ACC112 (cell line): Measurements from ENCODE around the gene PRR19.
"Not testable (repeated sequence)": the region's sequence is repeated elsewhere in the genome, so short reads cannot be mapped to it uniquely, and the experiment has no call there.

ENCODE experiments used
- H2AFZ ChIP-seq: fragments of 200-600 bp; sonication (generic); one replicate; pipeline ENCODE4 v1.6.0; 2017; ENCODE audit warnings: antibody characterized with exemption, low read length; ENCODE audit not compliant: unreplicated experiment
- H3K27ac ChIP-seq: fragments of 200-600 bp; sonication (generic); 2 replicates; pipeline ENCODE4 v1.5.1; 2014; ENCODE audit warnings: low read depth, mild to moderate bottlenecking, antibody characterized with exemption, low read length, moderate library complexity
- H3K27me3 ChIP-seq: fragments of 200-600 bp; sonication (generic); 2 replicates; pipeline ENCODE4 v1.6.1; 2014; ENCODE audit warnings: mild to moderate bottlenecking, antibody characterized with exemption, low read length, moderate library complexity, mixed read lengths; ENCODE audit not compliant: insufficient read depth
- H3K36me3 ChIP-seq: fragments of 200-600 bp; sonication (generic); 2 replicates; pipeline ENCODE4 v1.6.1; 2016; ENCODE audit warnings: mild to moderate bottlenecking, antibody characterized with exemption, low read length, moderate library complexity, mixed read lengths; ENCODE audit not compliant: insufficient read depth
- H3K4me1 ChIP-seq: fragments of 200-600 bp; sonication (generic); one replicate; pipeline ENCODE4 v1.6.1; 2016; ENCODE audit warnings: low read length, mixed read lengths; ENCODE audit not compliant: insufficient read depth, unreplicated experiment, control insufficient read depth
- H3K4me3 ChIP-seq: fragments of 200-600 bp; sonication (generic); 2 replicates; pipeline ENCODE4 v1.5.1; 2014; ENCODE audit warnings: mild to moderate bottlenecking, low read depth, low read length
- H3K79me2 ChIP-seq: fragments of 200-600 bp; sonication (generic); one replicate; pipeline ENCODE4 v1.6.0; 2016; ENCODE audit warnings: low read length; ENCODE audit not compliant: control insufficient read depth, unreplicated experiment, insufficient read depth

Gene PRR19

GRCh38 chr19:42266105-42266504, 35.8 kb upstream of the PRR19 start:
- not testable (repeated sequence) for H3K4me3 ChIP-seq, H3K4me1 ChIP-seq, H3K27me3 ChIP-seq, H3K27ac ChIP-seq, H3K36me3 ChIP-seq, H2AFZ ChIP-seq
- peaks cover 15% of the 10 kb centered on the region for H3K79me2 ChIP-seq

GRCh38 chr19:42266928-42267603, 34.9 kb upstream of the PRR19 start:
- H2AFZ ChIP-seq, H3K36me3 ChIP-seq, H3K27me3 ChIP-seq, H3K4me1 ChIP-seq, H3K27ac ChIP-seq: not testable (repeated sequence)
- Histone ChIP-seq H3K79me2 (peaks cover 22% of the 10 kb centered on the region), H3K4me3 (peak overlapping the region; percentile 92)

GRCh38 chr19:42267644-42268141, 34.2 kb upstream of the PRR19 start:
- Histone ChIP-seq H3K36me3 (no peaks in the 10 kb centered on the region), H3K27me3 (no peaks in the 10 kb centered on the region), H3K4me3 (peak overlapping the region; percentile 92), H2AFZ (peak overlapping the region; percentile 72), H3K4me1 (peaks cover 8% of the 10 kb centered on the region), H3K27ac (no peak overlapping the region), H3K79me2 (peaks cover 24% of the 10 kb centered on the region)

GRCh38 chr19:42268142-42268703, 33.7 kb upstream of the PRR19 start:
- Histone ChIP-seq H3K27ac (peak overlapping the region; percentile 94), H3K79me2 (peaks cover 24% of the 10 kb centered on the region), H2AFZ (peak overlapping the region; percentile 94), H3K27me3 (no peaks in the 10 kb centered on the region), H3K4me3 (peak overlapping the region; percentile 92), H3K36me3 (no peaks in the 10 kb centered on the region), H3K4me1 (peaks cover 8% of the 10 kb centered on the region)

- peak within 1 kb of the TSS; percentile 92 for H3K4me3 ChIP-seq
- peaks cover 24% of the 10 kb centered on the region for H3K79me2 ChIP-seq
- H3K27me3 ChIP-seq: no peaks in the 10 kb centered on the region
- peaks cover 8% of the 10 kb centered on the region for H3K4me1 ChIP-seq
- peak within 1 kb of the TSS; percentile 98 for H3K27ac ChIP-seq
- no peaks in the 10 kb centered on the region for H3K36me3 ChIP-seq
- peak within 1 kb of the TSS; percentile 94 for H2AFZ ChIP-seq
Measured at GRCh38 chr19:42268704-42269477, 33.0 kb upstream of the PRR19 start, which contains the start of gene CIC. Gene CIC, plus strand, starts transcription at chr19:42269252. Its CDS starts 2,532 bp downstream, at chr19:42271784.

GRCh38 chr19:42269478-42270345, 32.2 kb upstream of the PRR19 start:
- H3K79me2 ChIP-seq: peaks cover 26% of the 10 kb centered on the region
- peaks cover 8% of the 10 kb centered on the region for H3K4me1 ChIP-seq
- no peak overlapping the region for H2AFZ ChIP-seq
- H3K27me3 ChIP-seq: no peaks in the 10 kb centered on the region
- H3K4me3 ChIP-seq: peak overlapping the region; percentile 92
- no peaks in the 10 kb centered on the region for H3K36me3 ChIP-seq
- peak overlapping the region; percentile 98 for H3K27ac ChIP-seq

GRCh38 chr19:42270346-42271044, 31.4 kb upstream of the PRR19 start:
- Histone ChIP-seq H2AFZ (peak overlapping the region; percentile 60), H3K4me3 (peak overlapping the region; percentile 92), H3K79me2 (peaks cover 32% of the 10 kb centered on the region), H3K27ac (peak overlapping the region; percentile 98), H3K27me3 (no peaks in the 10 kb centered on the region), H3K4me1 (peaks cover 8% of the 10 kb centered on the region), H3K36me3 (no peaks in the 10 kb centered on the region)

- H3K79me2 ChIP-seq: peaks cover 36% of the 10 kb centered on the region
- H2AFZ ChIP-seq: no peak overlapping the region
- H3K27ac ChIP-seq: peak overlapping the region; percentile 98
- H3K4me1 ChIP-seq: peaks cover 8% of the 10 kb centered on the region
- H3K4me3 ChIP-seq: peak overlapping the region; percentile 92
- no peaks in the 10 kb centered on the region for H3K27me3 ChIP-seq
- H3K36me3 ChIP-seq: no peaks in the 10 kb centered on the region
Measured at GRCh38 chr19:42271045-42271419, 30.9 kb upstream of the PRR19 start.

- Histone ChIP-seq H2AFZ (no peak overlapping the region), H3K27me3 (no peaks in the 10 kb centered on the region), H3K4me1 (peaks cover 8% of the 10 kb centered on the region), H3K36me3 (no peaks in the 10 kb centered on the region), H3K4me3 (no peak overlapping the region), H3K27ac (no peak overlapping the region), H3K79me2 (peaks cover 36% of the 10 kb centered on the region)
Measured at GRCh38 chr19:42271861-42272534, 29.9 kb upstream of the PRR19 start.
